HG02884 (cell line): ENCODE data around the gene DAAM2.

Experiments
- ATAC-seq: cut with Tn5 transposase; IDR thresholded peaks from one replicate; pipeline ENCODE4 v1.9.1; 2021; ENCODE audit warnings: mild to moderate bottlenecking, moderate library complexity; ENCODE audit not compliant: unreplicated experiment

The DAAM2 gene

DNA sequence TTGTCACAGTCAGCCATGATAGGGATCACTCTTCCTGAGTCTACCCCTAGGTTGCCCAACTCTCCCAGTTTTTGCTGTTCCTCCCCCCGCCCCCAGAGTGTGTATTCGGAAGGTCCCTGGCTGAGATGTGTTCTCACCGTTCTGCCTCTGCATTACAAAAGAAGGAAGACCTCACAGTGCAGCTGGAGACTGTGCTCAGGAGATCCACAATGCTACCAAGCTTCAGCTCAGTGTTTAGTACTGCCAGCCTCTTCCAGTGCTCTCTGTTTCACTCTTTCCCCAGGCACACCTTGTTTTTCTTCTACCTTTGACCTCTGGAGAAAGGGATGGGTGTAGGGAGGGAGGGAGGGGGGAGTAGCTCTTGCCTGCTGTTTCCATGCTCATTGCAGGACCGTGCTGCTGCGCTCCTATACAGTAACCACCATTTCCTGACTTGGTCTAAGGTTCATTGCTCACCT is 155.5 kb downstream of the DAAM2 start:
- no peak for ATAC-seq

DNA sequence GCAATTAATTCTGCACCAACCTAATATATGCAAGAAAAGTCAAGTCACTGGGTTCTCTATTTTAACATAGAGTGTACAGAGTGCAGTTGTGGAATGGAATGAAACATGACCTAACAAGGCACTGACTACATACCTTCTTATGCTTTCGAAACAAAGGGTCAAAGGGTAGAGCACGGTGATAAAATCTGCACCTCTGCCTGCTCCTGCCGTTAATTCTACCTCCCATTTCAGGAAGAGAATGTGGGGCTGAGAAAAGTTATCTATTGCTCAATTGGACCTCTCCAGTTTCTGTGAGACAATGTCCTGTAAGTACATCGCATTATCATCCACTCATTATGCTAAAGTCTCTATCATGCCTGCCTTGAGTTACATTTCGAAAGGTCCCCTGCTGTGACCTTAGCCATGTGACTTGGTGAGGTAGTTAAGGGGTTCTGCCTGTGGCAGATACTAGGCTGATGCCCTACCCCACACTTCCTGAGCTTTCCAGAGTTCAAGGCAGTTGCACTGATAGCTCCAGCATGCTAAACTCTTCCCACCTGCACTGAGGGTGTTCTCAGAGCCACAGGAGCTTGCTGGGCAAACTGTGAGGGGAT is 156.1 kb downstream of the DAAM2 start:
- ATAC-seq: no peak

DNA sequence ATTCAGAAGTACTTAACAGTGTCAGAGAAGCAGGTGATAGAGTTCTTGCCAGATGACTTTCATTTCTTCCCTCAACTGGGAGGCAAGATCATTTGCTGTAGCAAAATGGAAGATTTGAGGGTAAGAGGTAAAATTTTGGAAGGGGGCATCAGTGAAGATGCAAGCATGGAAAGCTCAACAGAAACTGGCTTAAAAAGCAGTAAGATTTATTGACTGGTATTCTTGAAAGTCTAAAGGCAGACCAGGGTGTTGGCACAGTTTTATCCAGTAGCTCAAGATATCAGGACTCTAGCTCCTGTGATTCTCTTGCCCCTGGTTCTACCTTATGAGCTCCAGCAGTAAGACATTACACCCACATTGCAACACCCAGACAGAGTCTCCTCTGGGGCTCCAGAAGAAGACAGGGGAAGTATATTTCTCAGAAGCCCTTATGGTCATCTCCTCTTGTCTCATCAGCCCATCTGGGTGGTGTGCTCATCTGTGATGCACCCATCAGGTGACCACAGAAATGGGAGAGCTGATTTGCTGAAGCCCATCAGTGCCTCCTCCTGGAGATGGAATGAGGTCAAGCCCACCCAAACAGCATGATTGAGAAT is 158.0 kb downstream of the DAAM2 start:
- ATAC-seq: no peak

DNA sequence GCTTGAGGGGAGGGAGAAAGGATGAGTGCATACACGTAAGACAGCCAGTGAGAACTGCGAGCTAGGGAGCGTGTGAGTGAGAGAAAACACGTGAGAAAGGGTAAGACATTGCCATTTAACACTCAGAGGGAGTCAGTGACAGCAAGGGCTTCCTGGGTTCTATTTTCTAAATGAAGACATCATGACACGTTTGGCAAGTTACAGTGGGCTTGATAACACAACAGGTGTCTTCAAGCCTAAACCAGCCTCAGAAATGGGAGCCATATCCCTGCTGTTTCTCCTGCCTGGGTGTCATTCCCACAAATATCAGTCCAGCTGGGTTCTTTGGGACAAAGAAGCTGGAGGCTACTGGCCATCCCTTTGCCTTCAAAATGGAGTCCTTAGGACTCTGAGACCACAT is 159.0 kb downstream of the DAAM2 start:
- ATAC-seq: no peak

DNA sequence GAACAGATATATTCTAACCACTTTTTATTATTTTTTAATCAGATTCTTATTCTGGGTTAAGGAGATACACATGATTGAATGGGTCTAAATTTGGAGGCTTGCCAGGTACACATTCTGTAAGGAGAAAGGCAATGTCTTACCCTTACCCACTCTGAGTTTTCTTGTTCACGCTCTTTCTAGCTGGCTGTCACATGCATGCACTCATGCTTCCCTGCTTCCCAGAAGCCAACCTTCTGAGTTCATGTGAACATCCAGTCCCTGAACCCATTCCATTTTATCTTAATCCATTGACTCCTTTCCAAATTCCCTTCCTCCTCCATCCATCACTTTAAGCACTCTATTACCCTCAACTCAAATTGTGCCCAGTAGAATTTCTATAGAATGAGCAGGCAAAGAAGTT is 159.5 kb downstream of the DAAM2 start:
- ATAC-seq: no peak

DNA sequence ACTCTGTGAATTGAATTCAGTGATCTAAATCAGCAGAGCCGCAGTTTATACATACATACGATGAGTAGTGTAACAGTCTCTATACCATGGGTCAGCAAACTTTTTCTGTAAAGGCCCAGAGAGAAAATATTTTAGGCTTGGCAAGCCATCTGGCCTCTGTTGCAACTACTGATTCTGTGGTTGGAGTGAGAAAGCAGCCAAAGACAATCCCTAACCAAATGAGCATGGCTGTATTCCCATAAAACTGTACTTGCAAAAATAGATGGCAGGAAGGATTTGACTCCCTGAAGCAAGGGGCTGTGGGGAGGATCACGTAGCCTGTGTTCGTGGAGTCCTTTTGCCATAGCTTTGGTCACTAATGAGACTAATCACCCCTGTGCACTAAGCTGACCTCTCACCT is 160.0 kb downstream of the DAAM2 start:
- no peak for ATAC-seq

DNA sequence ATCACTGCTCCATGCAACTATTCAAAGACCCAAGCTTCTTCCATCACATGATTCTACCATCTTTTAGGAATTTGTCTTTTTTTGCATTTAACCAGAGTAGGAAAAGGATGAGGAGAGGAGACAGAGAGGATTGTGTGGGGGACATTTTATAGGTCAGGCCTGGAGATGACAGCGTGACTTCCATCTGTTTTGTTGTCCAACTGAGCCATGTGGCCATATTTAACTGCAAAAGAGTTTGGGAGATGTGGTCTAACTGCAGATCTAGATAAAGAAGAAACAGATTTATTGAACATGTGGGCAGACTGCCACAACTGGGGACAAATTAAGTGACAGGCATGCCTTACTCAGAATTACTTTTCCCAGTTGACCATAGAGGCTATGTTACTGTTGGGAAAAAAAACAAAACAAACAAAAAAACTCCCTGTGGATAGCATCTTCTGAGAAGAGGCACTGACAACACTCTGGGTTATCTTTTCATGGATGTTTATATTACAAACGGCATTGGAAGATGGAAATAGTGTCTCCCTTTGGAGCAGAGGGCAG is 161.0 kb downstream of the DAAM2 start:
- ATAC-seq: no peak
